DOHH2 (cell line): ENCODE results near the gene TMEM106C.

Experiments
- H3F3A ChIP-seq: fragments of 200-600 bp; sonication (generic), shearing (Covaris generic); 2 replicates; pipeline ENCODE4 v1.6.0; 2016; ENCODE audit warnings: antibody characterized with exemption, mild to moderate bottlenecking; ENCODE audit not compliant: control insufficient read depth, insufficient read depth
- H3K27ac ChIP-seq: fragments of 200-600 bp; sonication (generic); 2 replicates; pipeline ENCODE4 v1.5.1; 2014; ENCODE audit warnings: low read depth, mild to moderate bottlenecking, low read length, moderate library complexity
- H3K27me3 ChIP-seq: fragments of 200-600 bp; sonication (generic); 2 replicates; pipeline ENCODE4 v1.6.1; 2014; ENCODE audit warnings: mild to moderate bottlenecking, low read length, mixed read lengths; ENCODE audit not compliant: control insufficient read depth
- H3K36me3 ChIP-seq: fragments of 200-600 bp; sonication (generic); 2 replicates; pipeline ENCODE4 v1.6.1; 2014; ENCODE audit warnings: mild to moderate bottlenecking, low read length, moderate library complexity, mixed read lengths; ENCODE audit not compliant: control insufficient read depth
- H3K4me1 ChIP-seq: fragments of 200-600 bp; sonication (generic); 2 replicates; pipeline ENCODE4 v1.6.1; 2014; ENCODE audit warnings: mild to moderate bottlenecking, low read length, mixed read lengths; ENCODE audit not compliant: control insufficient read depth
- H3K4me2 ChIP-seq: fragments of 200-600 bp; sonication (generic); 2 replicates; pipeline ENCODE4 v1.6.0; 2014; ENCODE audit warnings: mild to moderate bottlenecking, low read length, moderate library complexity
- H3K4me3 ChIP-seq: fragments of 200-600 bp; sonication (generic); 2 replicates; pipeline ENCODE4 v1.5.1; 2014; ENCODE audit warnings: mild to moderate bottlenecking, low read length, mixed read lengths
- H3K79me2 ChIP-seq: fragments of 200-600 bp; sonication (generic); 2 replicates; pipeline ENCODE4 v1.6.1; 2014; ENCODE audit warnings: mild to moderate bottlenecking, low read length, mixed read lengths; ENCODE audit not compliant: control insufficient read depth
- H3K9me2 ChIP-seq: fragments of 200-600 bp; sonication (generic); replicated peaks from 2 replicates; pipeline ENCODE4 v1.6.1; 2014; ENCODE audit warnings: mild to moderate bottlenecking, low read length, mixed read lengths; ENCODE audit not compliant: control insufficient read depth
- H3K9me3 ChIP-seq: fragments of 200-600 bp; sonication (generic); 2 replicates; pipeline ENCODE4 v1.6.1; 2014; ENCODE audit warnings: antibody characterized with exemption, low read length, mixed read lengths; ENCODE audit not compliant: control insufficient read depth, insufficient read depth
- H4K20me1 ChIP-seq: fragments of 200-600 bp; sonication (generic); 2 replicates; pipeline ENCODE4 v1.6.0; 2014; ENCODE audit warnings: low read depth, mild to moderate bottlenecking, antibody characterized with exemption, low read length, moderate library complexity; ENCODE audit not compliant: control insufficient read depth, insufficient read depth
- EZH2phosphoT487 ChIP-seq: fragments of 200-600 bp; sonication (generic); IDR thresholded peaks from 2 replicates; pipeline ENCODE4 v1.6.1; 2017; ENCODE audit warnings: borderline replicate concordance, mild to moderate bottlenecking, antibody characterized with exemption, low read length, moderate library complexity, mixed read lengths
- TF ChIP-seq, protein P1 (sequence below): fragments of 200-600 bp; sonication (generic); IDR thresholded peaks from one replicate; pipeline ENCODE4 v1.5.1; 2014; ENCODE audit warnings: antibody characterized with exemption, mild to moderate bottlenecking, low read depth, low read length; ENCODE audit not compliant: poor library complexity, severe bottlenecking

Gene TMEM106C

GRCh38 chr12:47988073-47989022, 25.0 kb downstream of the TMEM106C start:
- no peaks in the 10 kb centered on the region for H3K79me2 ChIP-seq
- H3K9me3 ChIP-seq, result no peaks in the 10 kb centered on the region
- no peaks in the 10 kb centered on the region for H3K36me3 ChIP-seq
- H4K20me1 ChIP-seq, result no peaks in the 10 kb centered on the region
- H3K27ac ChIP-seq, result no peak overlapping the region
- TF ChIP-seq EZH2phosphoT487, result no peak
- TF ChIP-seq, protein P1, sequence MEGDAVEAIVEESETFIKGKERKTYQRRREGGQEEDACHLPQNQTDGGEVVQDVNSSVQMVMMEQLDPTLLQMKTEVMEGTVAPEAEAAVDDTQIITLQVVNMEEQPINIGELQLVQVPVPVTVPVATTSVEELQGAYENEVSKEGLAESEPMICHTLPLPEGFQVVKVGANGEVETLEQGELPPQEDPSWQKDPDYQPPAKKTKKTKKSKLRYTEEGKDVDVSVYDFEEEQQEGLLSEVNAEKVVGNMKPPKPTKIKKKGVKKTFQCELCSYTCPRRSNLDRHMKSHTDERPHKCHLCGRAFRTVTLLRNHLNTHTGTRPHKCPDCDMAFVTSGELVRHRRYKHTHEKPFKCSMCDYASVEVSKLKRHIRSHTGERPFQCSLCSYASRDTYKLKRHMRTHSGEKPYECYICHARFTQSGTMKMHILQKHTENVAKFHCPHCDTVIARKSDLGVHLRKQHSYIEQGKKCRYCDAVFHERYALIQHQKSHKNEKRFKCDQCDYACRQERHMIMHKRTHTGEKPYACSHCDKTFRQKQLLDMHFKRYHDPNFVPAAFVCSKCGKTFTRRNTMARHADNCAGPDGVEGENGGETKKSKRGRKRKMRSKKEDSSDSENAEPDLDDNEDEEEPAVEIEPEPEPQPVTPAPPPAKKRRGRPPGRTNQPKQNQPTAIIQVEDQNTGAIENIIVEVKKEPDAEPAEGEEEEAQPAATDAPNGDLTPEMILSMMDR, result no peak
- peaks cover 4% of the 10 kb centered on the region; the same call in 1 of the 2 replicates for H3F3A ChIP-seq
- no peaks in the 10 kb centered on the region for H3K9me2 ChIP-seq
- peaks cover 1% of the 10 kb centered on the region; the same call in 1 of the 2 replicates for H3K27me3 ChIP-seq
- H3K4me3 ChIP-seq, result no peak overlapping the region
- H3K4me1 ChIP-seq, result peaks cover 21% of the 10 kb centered on the region
- H3K4me2 ChIP-seq, result no peak overlapping the region

DNA sequence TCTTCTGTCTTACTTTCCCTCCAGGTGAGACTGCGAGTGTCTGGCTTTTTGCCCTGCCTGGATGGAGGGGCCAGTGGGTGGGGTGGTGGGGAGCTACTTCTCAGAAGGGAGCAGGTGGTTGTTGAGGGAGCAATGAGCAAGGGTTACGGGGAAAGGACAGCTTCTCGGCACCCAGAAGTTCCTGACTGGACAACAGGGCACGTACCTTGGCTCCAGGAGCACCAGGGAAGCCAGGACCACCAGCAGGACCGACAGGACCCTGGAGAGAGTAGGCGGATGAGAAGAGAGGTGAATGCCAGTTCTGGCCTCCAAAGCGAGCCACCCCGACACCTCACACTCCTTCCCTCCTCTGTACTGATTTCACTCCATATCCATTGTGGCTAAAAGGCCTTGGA, 25.6 kb downstream of the TMEM106C start:
- H3K27ac ChIP-seq, result no peak overlapping the region
- no peak overlapping the region for H3K4me2 ChIP-seq
- peaks cover 3% of the 10 kb centered on the region; the same call in 1 of the 2 replicates for H3K27me3 ChIP-seq
- H4K20me1 ChIP-seq, result no peaks in the 10 kb centered on the region
- no peaks in the 10 kb centered on the region for H3K79me2 ChIP-seq
- no peaks in the 10 kb centered on the region for H3K9me3 ChIP-seq
- peaks cover 21% of the 10 kb centered on the region for H3K4me1 ChIP-seq
- TF ChIP-seq, protein P1, result no peak
- TF ChIP-seq EZH2phosphoT487, result no peak
- H3K4me3 ChIP-seq, result no peak overlapping the region
- no peaks in the 10 kb centered on the region for H3K9me2 ChIP-seq
- H3K36me3 ChIP-seq, result no peaks in the 10 kb centered on the region
- H3F3A ChIP-seq, result peaks cover 4% of the 10 kb centered on the region; the same call in 1 of the 2 replicates

- Histone ChIP-seq H3K9me3 (no peaks in the 10 kb centered on the region), H3K4me2 (peak overlapping the region; percentile 56), H4K20me1 (no peaks in the 10 kb centered on the region), H3K27ac (peak overlapping the region; percentile 60), H3K27me3 (peaks cover 3% of the 10 kb centered on the region; the same call in 1 of the 2 replicates), H3K9me2 (no peaks in the 10 kb centered on the region), H3F3A (peaks cover 4% of the 10 kb centered on the region; the same call in 1 of the 2 replicates), H3K79me2 (no peaks in the 10 kb centered on the region), H3K4me3 (0 out of 2 replicates have a peak overlapping the region, but pooled peaks have one; percentile 4), H3K36me3 (no peaks in the 10 kb centered on the region), H3K4me1 (peaks cover 21% of the 10 kb centered on the region)
- TF ChIP-seq, protein P1, result no peak
- no peak for TF ChIP-seq EZH2phosphoT487
Observed at GRCh38 chr12:47989666-47990065, 26.3 kb downstream of the TMEM106C start.
